Endodermal cell (in vitro differentiated cells): ENCODE results near the gene PAMR1. TPM values are rescaled to one million over a fixed set of nuclear protein-coding genes. Genes with fewer than 3 reads are reported as not detected.

Experiments used
- DNase-seq: peaks from one replicate; pipeline ENCODE4 v3.0.0-alpha.2; 2017
- H3K27ac ChIP-seq: 2 replicates; pipeline ENCODE4 v1.5.1; 2013; ENCODE audit warnings: mild to moderate bottlenecking, low read depth, low read length, moderate library complexity
- H3K27me3 ChIP-seq: 2 replicates; pipeline ENCODE4 v1.6.1; 2013; ENCODE audit warnings: mild to moderate bottlenecking, low read length, moderate library complexity; ENCODE audit not compliant: insufficient read depth, control insufficient read depth, poor library complexity, severe bottlenecking
- H3K36me3 ChIP-seq: 2 replicates; pipeline ENCODE4 v1.7.0; 2013; ENCODE audit warnings: mild to moderate bottlenecking, low read length, moderate library complexity; ENCODE audit not compliant: control insufficient read depth, insufficient read depth
- H3K4me1 ChIP-seq: one replicate; pipeline ENCODE4 v1.7.0; 2013; ENCODE audit warnings: low read length; ENCODE audit not compliant: control insufficient read depth, insufficient read depth
- H3K4me3 ChIP-seq: 2 replicates; pipeline ENCODE4 v1.5.1; 2013; ENCODE audit warnings: mild to moderate bottlenecking, low read length, moderate library complexity
- H3K9ac ChIP-seq: 2 replicates; pipeline ENCODE4 v1.6.1; 2013; ENCODE audit warnings: mild to moderate bottlenecking, low read length, moderate library complexity; ENCODE audit not compliant: poor library complexity, severe bottlenecking; ENCODE audit errors: extremely low read depth
- H3K9me3 ChIP-seq: 2 replicates; pipeline ENCODE4 v1.6.1; 2013; ENCODE audit warnings: mild to moderate bottlenecking, low read length, moderate library complexity; ENCODE audit not compliant: control insufficient read depth
- H3K27ac Mint-ChIP-seq: 2 replicates; pipeline ENCODE4 v1.8.0; 2020; ENCODE audit warnings: mixed read lengths
- H3K27me3 Mint-ChIP-seq: 2 replicates; pipeline ENCODE4 v1.8.0; 2021; ENCODE audit warnings: mild to moderate bottlenecking, mixed read lengths; ENCODE audit not compliant: insufficient read depth
- H3K36me3 Mint-ChIP-seq: 2 replicates; pipeline ENCODE4 v1.8.0; 2020; ENCODE audit warnings: low read depth, mixed read lengths
- H3K4me1 Mint-ChIP-seq: 2 replicates; pipeline ENCODE4 v1.8.0; 2020; ENCODE audit warnings: mixed read lengths
- H3K4me3 Mint-ChIP-seq: 2 replicates; pipeline ENCODE4 v1.8.0; 2020; ENCODE audit warnings: mild to moderate bottlenecking, moderate library complexity, mixed read lengths
- H3K9me3 Mint-ChIP-seq: 2 replicates; pipeline ENCODE4 v1.8.0; 2020; ENCODE audit warnings: mild to moderate bottlenecking, mixed read lengths
- CTCF ChIP-seq: fragments of 200-600 bp; sonication (generic); conservative IDR thresholded peaks from 2 replicates; pipeline ENCODE4 v1.5.0; 2021; ENCODE audit warnings: antibody characterized with exemption, mild to moderate bottlenecking
- WGBS, 2 experiments: methylation state at CpG; one replicate each; pipeline versions ENCODE4 v1.1.5 to v1.1.7; 2013; ENCODE audit warnings: missing lambda C conversion rate in 2 of 2, mixed read lengths in 1 of 2; ENCODE audit not compliant: insufficient coverage in 1 of 2, insufficient read length in 1 of 2; 5-methylcytosine and 5-hydroxymethylcytosine counted together
- total RNA-seq, 2 donors: library from RNA; stranded (reverse); fragmentation: NEBNext Ultra II Directional in 1 of 2; extraction: Animal tissue kit (Norgen Biotek cat#: 25700) in 1 of 2; gene quantifications; 2 replicates in 1 of 2; 3 replicates in 1 of 2; pipeline ENCODE4 v1.2.1, GENCODE V29; 2021

Gene PAMR1
- total RNA-seq, 2 donors from 2014 or later: 55.3 to 79.0 TPM

- H3K4me1 Mint-ChIP-seq: peaks cover 45% of the 10 kb centered on the region
- peaks cover 53% of the 10 kb centered on the region for H3K27me3 Mint-ChIP-seq
- WGBS, 2 experiments: 64 to 84% methylated on average over 3 to 6 of the region's 6 CpGs
- H3K27ac ChIP-seq: no peak overlapping the region
- peaks cover 25% of the 10 kb centered on the region for H3K27me3 ChIP-seq
- no peaks in the 10 kb centered on the region for H3K36me3 Mint-ChIP-seq
- TF ChIP-seq CTCF: no peak
- peak overlapping the region; percentile 70 for H3K4me3 Mint-ChIP-seq
- H3K9me3 Mint-ChIP-seq: peaks cover 11% of the 10 kb centered on the region
- H3K36me3 ChIP-seq: no peaks in the 10 kb centered on the region
- peaks cover 7% of the 10 kb centered on the region for H3K4me1 ChIP-seq
- no peak overlapping the region for H3K9ac ChIP-seq
- DNase-seq: peak; percentile 78
- H3K9me3 ChIP-seq: peaks cover 9% of the 10 kb centered on the region
- peak overlapping the region; percentile 73 for H3K4me3 ChIP-seq
- no peak overlapping the region for H3K27ac Mint-ChIP-seq
Measured at GRCh38 chr11:35526370-35526792, 965 bp upstream of the PAMR1 start.

- Mint-ChIP-seq H3K27me3 (peaks cover 53% of the 10 kb centered on the region), H3K36me3 (no peaks in the 10 kb centered on the region), H3K4me1 (peaks cover 35% of the 10 kb centered on the region), H3K27ac (no peak overlapping the region), H3K4me3 (peak overlapping the region; percentile 70), H3K9me3 (peaks cover 10% of the 10 kb centered on the region)
- 75 to 83% methylated on average over 1 to 4 of the region's 4 CpGs for WGBS, 2 experiments
- H3K27ac ChIP-seq: no peak overlapping the region
- peaks cover 4% of the 10 kb centered on the region for H3K4me1 ChIP-seq
- peaks cover 8% of the 10 kb centered on the region for H3K9me3 ChIP-seq
- no peak for TF ChIP-seq CTCF
- H3K36me3 ChIP-seq: no peaks in the 10 kb centered on the region
- H3K9ac ChIP-seq: no peak overlapping the region
- DNase-seq: no peak
- peaks cover 25% of the 10 kb centered on the region for H3K27me3 ChIP-seq
- peak overlapping the region; percentile 73 for H3K4me3 ChIP-seq
Measured at GRCh38 chr11:35524780-35525179, 636 bp downstream of the PAMR1 start.

- no peak for DNase-seq
- 91 to 94% methylated on average over 3 to 5 of the region's 5 CpGs for WGBS, 2 experiments
- Histone ChIP-seq H3K27ac (no peak overlapping the region), H3K4me1 (peaks cover 4% of the 10 kb centered on the region), H3K9me3 (peaks cover 8% of the 10 kb centered on the region), H3K9ac (no peak overlapping the region), H3K36me3 (no peaks in the 10 kb centered on the region), H3K4me3 (no peak overlapping the region), H3K27me3 (peaks cover 25% of the 10 kb centered on the region)
- Mint-ChIP-seq H3K4me3 (peak overlapping the region; percentile 70), H3K27ac (no peak overlapping the region), H3K27me3 (peaks cover 54% of the 10 kb centered on the region), H3K4me1 (peaks cover 29% of the 10 kb centered on the region), H3K9me3 (peaks cover 10% of the 10 kb centered on the region), H3K36me3 (no peaks in the 10 kb centered on the region)
- no peak for TF ChIP-seq CTCF
Measured at GRCh38 chr11:35523861-35524260, 1.6 kb downstream of the PAMR1 start.
